HepG2 (cell line): ENCODE data around the gene INPP5E. TPM values are rescaled to one million over a fixed set of nuclear protein-coding genes. Genes with fewer than 3 reads are reported as not detected.

ENCODE experiments used
- ATF5 ChIP-seq: sonication (generic); formaldehyde crosslinking; IDR thresholded peaks from 2 replicates; pipeline ENCODE4 v1.4.0; 2020; ENCODE audit warnings: mild to moderate bottlenecking, low read depth, missing genetic modification reagents
- HNRNPK ChIP-seq: fragments of 200-400 bp; formaldehyde crosslinking; IDR thresholded peaks from 2 replicates; pipeline ENCODE4 v1.6.1; 2018; ENCODE audit warnings: low read length, low read depth, moderate library complexity, mild to moderate bottlenecking; ENCODE audit not compliant: poor library complexity, severe bottlenecking
- MAF1 ChIP-seq: sonication (generic); formaldehyde crosslinking; IDR thresholded peaks from 2 replicates; pipeline ENCODE4 v1.5.0; 2020; ENCODE audit warnings: missing genetic modification reagents, borderline replicate concordance
- MAFK ChIP-seq, 2 experiments: IDR thresholded peaks in 1 of 2; conservative IDR thresholded peaks in 1 of 2; 2 replicates each; pipeline ENCODE4 v1.6.1; 2011; ENCODE audit warnings: improper control_type of control experiment in 2 of 2, low read length in 2 of 2
- NCOA1 ChIP-seq: sonication (generic); formaldehyde crosslinking; IDR thresholded peaks from 2 replicates; pipeline ENCODE4 v1.9.0; 2021; ENCODE audit warnings: missing genetic modification reagents
- NFE2L2 ChIP-seq: fragments of 150-350 bp; IDR thresholded peaks from 2 replicates; pipeline ENCODE4 v1.6.1; 2014; ENCODE audit warnings: low read length
- NFYC ChIP-seq: IDR thresholded peaks from 2 replicates; pipeline ENCODE4 v1.6.1; 2016; ENCODE audit warnings: missing genetic modification reagents, missing compliant biosample characterization
- ONECUT2 ChIP-seq: sonication (generic); formaldehyde crosslinking; IDR thresholded peaks from 2 replicates; pipeline ENCODE4 v1.4.0; 2020; ENCODE audit warnings: missing genetic modification reagents
- SPEN ChIP-seq: sonication (generic); formaldehyde crosslinking; IDR thresholded peaks from 2 replicates; pipeline ENCODE4 v1.5.1; 2020; ENCODE audit warnings: low read depth, mild to moderate bottlenecking, missing genetic modification reagents
- TCF7L2 ChIP-seq: IDR thresholded peaks from 2 replicates; pipeline ENCODE4 v1.6.1; 2011; ENCODE audit warnings: mild to moderate bottlenecking, low read depth, low read length, moderate library complexity
- ZKSCAN1 ChIP-seq: fragments of 150-350 bp; IDR thresholded peaks from 2 replicates; pipeline ENCODE4 v1.6.1; 2014; ENCODE audit warnings: low read length
- ZNF496 ChIP-seq: sonication (generic); formaldehyde crosslinking; IDR thresholded peaks from 2 replicates; pipeline ENCODE4 v1.8.1; 2023; ENCODE audit warnings: mild to moderate bottlenecking, moderate library complexity, missing genetic modification reagents; ENCODE audit not compliant: insufficient replicate concordance
- ZNF598 ChIP-seq: sonication (generic); formaldehyde crosslinking; IDR thresholded peaks from 2 replicates; pipeline ENCODE4 v1.5.1; 2020; ENCODE audit warnings: mild to moderate bottlenecking, missing genetic modification reagents, borderline replicate concordance
- ZNF652 ChIP-seq: IDR thresholded peaks from 2 replicates; pipeline ENCODE4 v1.6.1; 2016; ENCODE audit warnings: low read depth, borderline replicate concordance
- ZNF709 ChIP-seq: sonication (generic); formaldehyde crosslinking; IDR thresholded peaks from 2 replicates; pipeline ENCODE4 v1.5.0; 2020; ENCODE audit warnings: mild to moderate bottlenecking, missing genetic modification reagents
- ZNF768 ChIP-seq: sonication (generic); formaldehyde crosslinking; IDR thresholded peaks from 2 replicates; pipeline ENCODE4 v1.4.0; 2020; ENCODE audit warnings: missing genetic modification reagents
- ZNF776 ChIP-seq: sonication (generic); formaldehyde crosslinking; IDR thresholded peaks from 2 replicates; pipeline ENCODE4 v1.4.0; 2020; ENCODE audit warnings: mild to moderate bottlenecking, missing genetic modification reagents
- ZSCAN31 ChIP-seq: sonication (generic); formaldehyde crosslinking; IDR thresholded peaks from 2 replicates; pipeline ENCODE4 v1.5.0; 2020; ENCODE audit warnings: low read depth, mild to moderate bottlenecking, missing genetic modification reagents
- polyA plus RNA-seq, 8 experiments: library from polyadenylated mRNA; depleted of rRNA in 3 of 8; stranded (reverse) in 7 of 8; unstranded in 1 of 8; fragments of >200 nt; fragmentation: Illumina TruSeq in 4 of 8; extraction: Trizol in 4 of 8; gene quantifications; 2 replicates each; pipeline versions ENCODE4 v1.2.1 to v1.2.3, GENCODE V29; 2011 to 2016; ENCODE audit warnings: low read depth in 4 of 8, missing spikeins in 1 of 8, mixed read lengths in 1 of 8; ENCODE audit not compliant: insufficient read depth in 1 of 8
- total RNA-seq, 5 experiments: library from RNA; depleted of rRNA; stranded (reverse); fragments of >200 nt; fragmentation: Illumina TruSeq; extraction: Trizol; gene quantifications; 2 replicates each; pipeline ENCODE4 v1.2.3, GENCODE V29; 2016; ENCODE audit warnings: low read depth in 1 of 5
- TF ChIP-seq, protein P1 (sequence below): fragments of 450-650 bp; IDR thresholded peaks from 2 replicates; pipeline ENCODE4 v1.6.1; 2016
- TF ChIP-seq, protein P2 (sequence below): sonication (generic); formaldehyde crosslinking; IDR thresholded peaks from 2 replicates; pipeline ENCODE4 v1.8.0; 2022; ENCODE audit warnings: mild to moderate bottlenecking, missing genetic modification reagents
- TF ChIP-seq, protein P3 (sequence below): sonication (generic); formaldehyde crosslinking; IDR thresholded peaks from 2 replicates; pipeline ENCODE4 v1.4.0; 2020; ENCODE audit warnings: mild to moderate bottlenecking, missing genetic modification reagents
- TF ChIP-seq, protein P4 (sequence below): IDR thresholded peaks from 2 replicates; pipeline ENCODE4 v1.6.1; 2016; ENCODE audit warnings: low read depth, control low read depth

Gene INPP5E
- total and polyA plus RNA-seq, 2 of the 13 experiments (the other 11 are each of a cell fraction or from before 2014, with no cell fraction given) = 5.5 TPM

DNA sequence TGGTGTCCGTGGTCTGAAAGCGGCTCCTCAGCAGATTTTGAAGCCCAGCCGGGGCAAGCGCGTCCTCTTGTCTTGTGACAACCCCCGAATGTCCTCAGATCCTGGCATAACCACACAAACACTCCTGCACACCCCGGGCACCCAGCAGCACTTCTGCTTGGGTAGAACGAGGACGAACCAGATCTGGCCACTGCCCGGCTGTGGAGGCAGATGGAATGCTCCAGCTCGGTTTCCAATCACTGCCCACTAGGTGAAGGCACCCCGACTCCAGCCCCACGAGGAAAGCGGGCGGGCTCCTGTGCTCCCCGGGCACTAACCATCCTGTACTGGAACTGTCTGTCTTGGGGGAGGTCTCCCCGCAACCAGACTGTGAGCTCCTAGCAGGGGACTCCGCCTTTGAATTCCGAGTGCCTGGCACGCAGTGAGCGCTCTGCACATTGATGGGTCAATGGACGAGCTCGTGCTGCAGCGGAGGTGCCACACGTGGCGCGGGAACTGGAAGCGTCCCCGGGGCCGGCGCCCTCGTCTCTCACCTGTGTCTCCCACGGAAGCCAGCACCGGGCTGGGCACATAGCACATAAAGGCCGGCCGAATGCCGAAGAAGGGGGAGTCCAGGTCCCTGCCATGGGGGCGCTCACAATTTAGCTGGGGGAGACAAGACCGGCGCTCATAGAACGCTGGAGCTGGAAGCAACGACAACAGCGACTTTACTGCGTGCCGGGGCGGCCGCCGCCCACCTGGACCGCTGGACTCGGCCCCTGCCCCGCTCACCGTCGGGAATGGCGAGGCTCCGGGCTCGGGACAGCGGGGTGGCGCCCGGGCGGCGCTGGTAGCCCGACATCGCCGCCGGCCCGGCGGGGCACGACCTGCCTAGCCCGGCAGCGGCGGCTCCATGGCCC is 29.8 kb downstream of the INPP5E start (continued):
- TF ChIP-seq, protein P1, sequence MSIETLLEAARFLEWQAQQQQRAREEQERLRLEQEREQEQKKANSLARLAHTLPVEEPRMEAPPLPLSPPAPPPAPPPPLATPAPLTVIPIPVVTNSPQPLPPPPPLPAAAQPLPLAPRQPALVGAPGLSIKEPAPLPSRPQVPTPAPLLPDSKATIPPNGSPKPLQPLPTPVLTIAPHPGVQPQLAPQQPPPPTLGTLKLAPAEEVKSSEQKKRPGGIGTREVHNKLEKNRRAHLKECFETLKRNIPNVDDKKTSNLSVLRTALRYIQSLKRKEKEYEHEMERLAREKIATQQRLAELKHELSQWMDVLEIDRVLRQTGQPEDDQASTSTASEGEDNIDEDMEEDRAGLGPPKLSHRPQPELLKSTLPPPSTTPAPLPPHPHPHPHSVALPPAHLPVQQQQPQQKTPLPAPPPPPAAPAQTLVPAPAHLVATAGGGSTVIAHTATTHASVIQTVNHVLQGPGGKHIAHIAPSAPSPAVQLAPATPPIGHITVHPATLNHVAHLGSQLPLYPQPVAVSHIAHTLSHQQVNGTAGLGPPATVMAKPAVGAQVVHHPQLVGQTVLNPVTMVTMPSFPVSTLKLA = no peak
- TF ChIP-seq HNRNPK = no peak
- no peak for TF ChIP-seq NCOA1 (CRISPR knock-in tag)
- peak; percentile 38; the same call in 1 of the 2 replicates for TF ChIP-seq ONECUT2 (CRISPR knock-in tag)
- peak; percentile 27; the same call in 1 of the 2 replicates for TF ChIP-seq ZNF598 (CRISPR knock-in tag)
- no peak for TF ChIP-seq ZSCAN31 (CRISPR knock-in tag)
- no peak for TF ChIP-seq MAF1 (CRISPR knock-in tag)
- TF ChIP-seq ATF5 (CRISPR knock-in tag) = no peak
- peak; percentile 38; the same call in 1 of the 2 replicates for TF ChIP-seq ZNF768 (CRISPR knock-in tag)
- TF ChIP-seq ZKSCAN1 = no peak
- TF ChIP-seq SPEN (CRISPR knock-in tag) = no peak
- no peak; the same call in 1 of the 2 replicates for TF ChIP-seq ZNF709 (CRISPR knock-in tag)
- no peak for TF ChIP-seq TCF7L2
- no peak for TF ChIP-seq ZNF652 (CRISPR knock-in tag)
- TF ChIP-seq, protein P2, sequence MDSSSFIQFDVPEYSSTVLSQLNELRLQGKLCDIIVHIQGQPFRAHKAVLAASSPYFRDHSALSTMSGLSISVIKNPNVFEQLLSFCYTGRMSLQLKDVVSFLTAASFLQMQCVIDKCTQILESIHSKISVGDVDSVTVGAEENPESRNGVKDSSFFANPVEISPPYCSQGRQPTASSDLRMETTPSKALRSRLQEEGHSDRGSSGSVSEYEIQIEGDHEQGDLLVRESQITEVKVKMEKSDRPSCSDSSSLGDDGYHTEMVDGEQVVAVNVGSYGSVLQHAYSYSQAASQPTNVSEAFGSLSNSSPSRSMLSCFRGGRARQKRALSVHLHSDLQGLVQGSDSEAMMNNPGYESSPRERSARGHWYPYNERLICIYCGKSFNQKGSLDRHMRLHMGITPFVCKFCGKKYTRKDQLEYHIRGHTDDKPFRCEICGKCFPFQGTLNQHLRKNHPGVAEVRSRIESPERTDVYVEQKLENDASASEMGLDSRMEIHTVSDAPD = no peak
- no peak for TF ChIP-seq MAFK (conservative IDR thresholded peaks at IDR 0.05 in 1 of 2, IDR thresholded peaks at IDR 0.05 in 1 of 2; ENCODE audit: low read length in 2 of 2)
- TF ChIP-seq, protein P3, sequence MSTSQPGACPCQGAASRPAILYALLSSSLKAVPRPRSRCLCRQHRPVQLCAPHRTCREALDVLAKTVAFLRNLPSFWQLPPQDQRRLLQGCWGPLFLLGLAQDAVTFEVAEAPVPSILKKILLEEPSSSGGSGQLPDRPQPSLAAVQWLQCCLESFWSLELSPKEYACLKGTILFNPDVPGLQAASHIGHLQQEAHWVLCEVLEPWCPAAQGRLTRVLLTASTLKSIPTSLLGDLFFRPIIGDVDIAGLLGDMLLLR = peak; percentile 50; the same call in 1 of the 2 replicates
- TF ChIP-seq NFE2L2 = no peak
- no peak for TF ChIP-seq ZNF496 (CRISPR knock-in tag)
- no peak for TF ChIP-seq ZNF776 (CRISPR knock-in tag)
- no peak for TF ChIP-seq NFYC
- TF ChIP-seq, protein P4, sequence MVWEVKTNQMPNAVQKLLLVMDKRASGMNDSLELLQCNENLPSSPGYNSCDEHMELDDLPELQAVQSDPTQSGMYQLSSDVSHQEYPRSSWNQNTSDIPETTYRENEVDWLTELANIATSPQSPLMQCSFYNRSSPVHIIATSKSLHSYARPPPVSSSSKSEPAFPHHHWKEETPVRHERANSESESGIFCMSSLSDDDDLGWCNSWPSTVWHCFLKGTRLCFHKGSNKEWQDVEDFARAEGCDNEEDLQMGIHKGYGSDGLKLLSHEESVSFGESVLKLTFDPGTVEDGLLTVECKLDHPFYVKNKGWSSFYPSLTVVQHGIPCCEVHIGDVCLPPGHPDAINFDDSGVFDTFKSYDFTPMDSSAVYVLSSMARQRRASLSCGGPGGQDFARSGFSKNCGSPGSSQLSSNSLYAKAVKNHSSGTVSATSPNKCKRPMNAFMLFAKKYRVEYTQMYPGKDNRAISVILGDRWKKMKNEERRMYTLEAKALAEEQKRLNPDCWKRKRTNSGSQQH (CRISPR knock-in tag) = no peak
